HAP-1 (cell line): ENCODE measurements around the gene CHST1.

ENCODE experiments used
- DNase-seq, 2 experiments: peaks; one replicate each; pipeline ENCODE4 v3.0.0-alpha.2; 2016 to 2020; ENCODE audit warnings: low spot score in 2 of 2
- H3K27me3 ChIP-seq: fragments of 250-450 bp; sonication (Bioruptor Pico); 2 replicates; pipeline ENCODE4 v1.5.1; 2020; ENCODE audit warnings: low read depth, mild to moderate bottlenecking, moderate library complexity
- H3K36me3 ChIP-seq: fragments of 250-450 bp; sonication (Bioruptor Pico); replicated peaks from 2 replicates; pipeline ENCODE4 v1.5.1; 2020; ENCODE audit warnings: mild to moderate bottlenecking
- H3K4me1 ChIP-seq: fragments of 250-450 bp; sonication (Bioruptor Pico); 2 replicates; pipeline ENCODE4 v1.5.1; 2020; ENCODE audit warnings: mild to moderate bottlenecking
- H3K4me3 ChIP-seq: fragments of 250-450 bp; sonication (Bioruptor Pico); 2 replicates; pipeline ENCODE4 v1.5.1; 2020; ENCODE audit warnings: mild to moderate bottlenecking, moderate library complexity
- H3K9me3 ChIP-seq: fragments of 250-450 bp; sonication (Bioruptor Pico); 2 replicates; pipeline ENCODE4 v1.5.1; 2020; ENCODE audit warnings: mild to moderate bottlenecking, moderate library complexity
- in situ Hi-C: fragments of 300-500 bp; cut with MboI; formaldehyde crosslinking; loops from 3 replicates; pipeline ENCODE4 v1.14.3; 2020; ENCODE audit warnings: low sequenced_read_pairs, inconsistent platforms, mixed read lengths

CHST1 gene

DNA sequence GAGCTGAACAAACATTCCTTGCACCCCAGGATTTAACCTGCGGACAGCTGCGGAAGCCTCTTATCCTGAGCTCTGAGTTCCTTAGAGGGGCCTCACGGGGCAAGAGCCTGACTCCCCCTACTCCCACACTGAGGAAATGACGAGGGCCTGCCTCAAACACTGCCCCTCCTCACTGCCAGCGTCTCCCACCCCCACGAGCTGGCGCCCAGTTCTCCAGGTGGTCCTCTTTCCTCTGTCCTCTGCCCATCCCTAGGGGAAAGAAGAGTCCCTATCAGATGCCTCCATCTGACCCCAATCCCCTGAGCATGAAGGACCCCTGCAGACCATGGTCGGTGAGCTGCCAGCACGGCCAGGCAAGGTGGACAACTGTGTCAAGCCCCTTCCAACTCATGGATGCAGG, 14.3 kb downstream of the CHST1 start:
- Histone ChIP-seq H3K4me3 (no peak overlapping the region), H3K4me1 (0 out of 2 replicates have a peak, but pooled peaks cover 2% of the 10 kb centered on the region), H3K36me3 (no peaks in the 10 kb centered on the region), H3K9me3 (no peaks in the 10 kb centered on the region), H3K27me3 (no peaks in the 10 kb centered on the region; the same call in 1 of the 2 replicates)
- in situ Hi-C loops, result loop anchor here (10.0 kb wide), 1 partner anchor 276 kb away; no protein-coding TSS in a partner anchor
- DNase-seq, result no peak

DNA sequence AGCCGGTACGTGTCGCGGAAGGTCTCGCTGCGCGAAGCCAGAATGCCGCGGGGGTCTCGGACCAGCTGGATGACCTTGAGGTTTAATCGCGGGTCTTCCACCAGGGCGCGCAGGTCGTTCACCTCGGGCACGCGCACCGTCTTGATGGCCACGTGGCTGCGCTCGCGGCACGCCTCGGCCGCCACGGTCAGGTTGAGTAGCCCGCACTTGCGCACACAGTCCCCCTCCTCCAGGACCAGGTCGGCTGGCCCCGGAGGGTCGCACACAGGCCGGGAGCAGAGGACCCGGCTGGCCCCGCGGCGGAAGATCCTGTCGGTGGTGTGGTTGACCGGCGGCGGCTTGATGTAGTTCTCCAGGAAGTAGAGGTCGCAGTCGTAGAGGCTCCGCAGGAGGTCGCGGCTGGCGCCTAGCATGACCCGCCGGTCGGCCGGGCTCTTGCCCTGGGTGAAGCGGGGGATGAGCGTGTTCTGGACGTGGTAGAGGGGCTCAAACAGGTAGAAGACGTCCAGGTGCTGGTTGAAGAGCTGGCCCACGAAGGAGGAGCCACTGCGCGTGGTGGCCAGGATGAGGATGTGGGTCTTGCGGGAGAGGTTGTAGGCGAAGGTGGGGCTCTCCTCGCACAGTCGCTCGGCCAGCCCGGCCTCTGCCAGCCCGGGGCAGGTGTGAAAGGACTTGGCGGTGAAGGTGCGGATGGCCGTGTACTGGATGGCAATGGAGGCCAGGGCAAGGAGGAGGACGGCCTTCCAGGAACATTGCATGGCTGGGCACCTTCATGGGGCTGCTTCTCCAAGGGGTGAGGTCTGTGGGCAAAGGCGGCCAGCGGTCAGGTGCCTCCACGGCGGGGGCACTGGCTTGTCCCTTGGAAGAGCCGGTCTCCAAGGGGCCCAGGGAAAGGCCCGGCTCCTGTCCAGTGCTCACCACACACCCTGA, 15.0 kb downstream of the CHST1 start:
- no peak for DNase-seq
- Histone ChIP-seq H3K4me1 (0 out of 2 replicates have a peak, but pooled peaks cover 2% of the 10 kb centered on the region), H3K9me3 (no peaks in the 10 kb centered on the region), H3K36me3 (no peaks in the 10 kb centered on the region), H3K4me3 (no peak overlapping the region), H3K27me3 (no peaks in the 10 kb centered on the region; the same call in 1 of the 2 replicates)
- in situ Hi-C loops, result loop anchor here (10.0 kb wide), 1 partner anchor 276 kb away; no protein-coding TSS in a partner anchor

DNA sequence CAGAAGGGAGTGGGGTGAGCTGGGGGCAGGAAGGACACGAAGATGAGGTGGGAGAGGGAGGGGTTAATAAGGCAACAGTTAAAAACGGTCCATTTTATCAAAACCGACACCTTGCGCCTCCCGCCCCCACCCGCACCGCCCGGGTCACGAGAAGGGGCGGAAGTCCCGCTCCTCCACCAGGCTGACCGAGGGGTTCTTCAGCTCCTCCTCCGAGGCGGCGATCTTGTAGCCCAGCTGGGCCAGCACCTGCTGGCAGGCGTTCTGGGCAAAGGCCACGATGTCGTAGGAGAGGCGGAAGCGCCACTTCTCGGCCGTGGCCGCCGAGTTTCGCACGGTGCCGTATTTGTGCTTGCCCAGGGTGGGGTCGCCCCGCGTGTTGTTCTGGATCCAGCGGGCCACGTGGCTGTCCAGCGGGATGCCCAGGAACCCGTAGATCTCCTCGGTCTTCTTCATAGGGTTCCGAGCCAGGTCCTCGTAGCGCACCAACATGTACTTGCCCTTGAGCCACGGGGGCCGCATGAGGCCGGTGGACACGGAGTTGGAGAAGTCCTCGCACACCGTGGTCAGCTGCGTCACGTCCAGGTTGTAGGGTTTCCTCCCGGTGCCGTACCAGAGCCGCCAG, 15.8 kb downstream of the CHST1 start:
- Histone ChIP-seq H3K4me3 (no peak overlapping the region), H3K27me3 (no peaks in the 10 kb centered on the region; the same call in 1 of the 2 replicates), H3K36me3 (no peaks in the 10 kb centered on the region), H3K9me3 (no peaks in the 10 kb centered on the region), H3K4me1 (no peaks in the 10 kb centered on the region)
- in situ Hi-C loops, result loop anchor here (10.0 kb wide), 1 partner anchor 275 kb away; no protein-coding TSS in a partner anchor
- DNase-seq, result no peak

GRCh38 chr11:45648931-45649330, 16.5 kb downstream of the CHST1 start:
- no peaks in the 10 kb centered on the region; the same call in 1 of the 2 replicates for H3K27me3 ChIP-seq
- no peaks in the 10 kb centered on the region for H3K4me1 ChIP-seq
- no peaks in the 10 kb centered on the region for H3K36me3 ChIP-seq
- H3K4me3 ChIP-seq, result no peak overlapping the region
- no peaks in the 10 kb centered on the region for H3K9me3 ChIP-seq
- in situ Hi-C loops, result no loop called here
- DNase-seq, result no peak

GRCh38 chr11:45647786-45648185, 17.6 kb downstream of the CHST1 start:
- H3K4me3 ChIP-seq, result no peak overlapping the region
- no peaks in the 10 kb centered on the region for H3K9me3 ChIP-seq
- in situ Hi-C loops, result no loop called here
- no peaks in the 10 kb centered on the region for H3K4me1 ChIP-seq
- DNase-seq, result no peak
- H3K27me3 ChIP-seq, result no peaks in the 10 kb centered on the region; the same call in 1 of the 2 replicates
- no peaks in the 10 kb centered on the region for H3K36me3 ChIP-seq

DNA sequence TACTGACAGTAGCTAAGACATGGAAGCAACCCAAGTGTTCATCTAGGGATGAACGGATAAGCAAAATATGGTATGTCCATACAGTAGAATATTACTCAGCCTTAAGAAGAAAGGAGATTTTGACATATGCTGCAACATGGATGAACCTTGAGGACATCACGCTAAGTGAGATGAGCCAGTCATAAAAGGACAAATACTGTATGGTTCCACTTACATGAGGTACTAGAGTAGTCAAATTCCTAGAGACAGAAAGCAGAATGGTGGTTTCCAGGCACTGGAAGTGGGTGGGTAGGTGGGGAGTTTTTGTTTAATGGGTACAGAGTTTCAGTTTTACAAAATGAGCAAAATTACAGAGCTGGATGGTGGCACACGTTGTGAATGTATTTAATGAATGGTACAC, 18.1 kb downstream of the CHST1 start:
- DNase-seq, result no peak
- no peaks in the 10 kb centered on the region for H3K36me3 ChIP-seq
- in situ Hi-C loops, result no loop called here
- no peaks in the 10 kb centered on the region for H3K9me3 ChIP-seq
- no peak overlapping the region for H3K4me3 ChIP-seq
- no peaks in the 10 kb centered on the region for H3K4me1 ChIP-seq
- H3K27me3 ChIP-seq, result no peaks in the 10 kb centered on the region; the same call in 1 of the 2 replicates

GRCh38 chr11:45646275-45646927, 19.0 kb downstream of the CHST1 start:
- Histone ChIP-seq H3K36me3 (no peaks in the 10 kb centered on the region), H3K27me3 (peaks cover 2% of the 10 kb centered on the region; the same call in 1 of the 2 replicates), H3K4me3 (no peak overlapping the region), H3K4me1 (no peaks in the 10 kb centered on the region), H3K9me3 (no peaks in the 10 kb centered on the region)
- in situ Hi-C loops, result no loop called here
- DNase-seq, result no peak

DNA sequence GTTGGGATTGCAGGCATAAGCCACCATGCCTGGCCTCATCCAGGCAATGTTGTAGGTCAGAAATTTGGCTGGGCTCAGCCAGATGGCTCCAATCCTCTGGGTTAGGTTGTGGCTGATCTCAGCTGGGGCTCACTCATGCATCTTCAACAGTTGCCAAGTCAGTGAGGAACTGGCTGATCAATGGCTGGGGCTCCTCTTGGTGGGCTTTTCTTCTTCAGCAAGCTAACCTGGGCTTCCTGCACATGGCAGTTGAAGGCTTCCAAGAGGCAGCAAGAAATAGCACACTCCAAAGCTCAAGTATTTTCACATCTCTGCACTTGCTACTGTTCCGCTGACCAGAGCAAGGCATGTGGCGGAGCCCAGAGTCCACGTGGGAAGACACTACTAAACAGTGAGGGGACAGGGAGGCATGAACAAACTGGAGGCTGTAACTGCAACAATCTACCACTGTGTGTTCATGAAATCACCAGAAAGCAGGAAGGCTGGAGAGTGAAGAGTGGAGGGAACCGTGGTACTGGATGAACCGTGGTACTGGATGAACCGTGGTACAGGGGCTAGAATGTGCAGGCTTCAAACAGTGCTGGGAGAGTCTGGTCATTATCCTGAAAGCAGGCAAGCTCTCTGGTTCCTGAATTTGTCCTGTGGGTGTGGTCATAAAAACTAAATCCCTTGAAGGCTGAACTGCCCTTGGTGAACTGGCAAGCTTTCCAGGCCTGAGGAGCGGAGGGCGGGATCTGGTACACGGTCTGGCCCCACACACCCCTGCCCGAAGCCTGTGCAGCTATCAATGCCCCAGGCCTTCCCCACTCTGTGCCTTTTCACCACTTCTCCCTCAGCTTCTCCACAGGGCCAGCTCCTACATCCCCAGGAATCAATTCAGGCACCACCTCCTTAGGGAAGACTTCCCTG, 20.2 kb downstream of the CHST1 start:
- no peaks in the 10 kb centered on the region for H3K4me1 ChIP-seq
- no peaks in the 10 kb centered on the region for H3K9me3 ChIP-seq
- no peak for DNase-seq
- peaks cover 3% of the 10 kb centered on the region; the same call in 1 of the 2 replicates for H3K27me3 ChIP-seq
- in situ Hi-C loops, result no loop called here
- no peaks in the 10 kb centered on the region for H3K36me3 ChIP-seq
- no peak overlapping the region for H3K4me3 ChIP-seq

GRCh38 chr11:45643598-45644260, 21.7 kb downstream of the CHST1 start:
- no peaks in the 10 kb centered on the region for H3K4me1 ChIP-seq
- no peak for DNase-seq
- H3K4me3 ChIP-seq, result no peak overlapping the region
- H3K27me3 ChIP-seq, result peaks cover 3% of the 10 kb centered on the region; the same call in 1 of the 2 replicates
- in situ Hi-C loops, result no loop called here
- 0 out of 2 replicates have a peak, but pooled peaks cover 2% of the 10 kb centered on the region for H3K9me3 ChIP-seq
- H3K36me3 ChIP-seq, result no peaks in the 10 kb centered on the region

DNA sequence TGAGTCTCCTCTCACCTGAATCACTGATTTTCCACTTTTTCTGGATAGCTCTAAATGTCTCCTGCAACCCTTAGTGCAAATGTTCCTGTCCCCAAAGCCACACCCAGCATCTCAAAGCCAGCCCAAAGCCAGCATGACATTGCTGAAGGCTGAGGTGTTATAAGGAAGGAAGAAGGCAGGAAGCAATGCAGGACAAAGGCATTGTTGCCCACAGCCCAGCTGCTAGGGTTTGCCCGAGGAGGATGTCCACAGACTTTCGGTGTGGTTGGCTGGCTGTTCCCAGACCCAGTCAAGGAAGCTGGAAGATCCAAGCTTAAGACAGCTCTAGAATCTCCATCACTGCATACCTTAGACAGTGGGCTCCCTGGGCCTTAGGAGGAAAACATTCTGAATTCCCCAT, 23.5 kb downstream of the CHST1 start:
- in situ Hi-C loops, result no loop called here
- no peak for DNase-seq
- Histone ChIP-seq H3K36me3 (no peaks in the 10 kb centered on the region), H3K4me3 (no peak overlapping the region), H3K9me3 (0 out of 2 replicates have a peak, but pooled peaks cover 4% of the 10 kb centered on the region), H3K4me1 (no peaks in the 10 kb centered on the region), H3K27me3 (peaks cover 3% of the 10 kb centered on the region; the same call in 1 of the 2 replicates)

- no peaks in the 10 kb centered on the region for H3K36me3 ChIP-seq
- peaks cover 3% of the 10 kb centered on the region; the same call in 1 of the 2 replicates for H3K27me3 ChIP-seq
- no peak overlapping the region for H3K4me3 ChIP-seq
- 0 out of 2 replicates have a peak, but pooled peaks cover 4% of the 10 kb centered on the region for H3K9me3 ChIP-seq
- in situ Hi-C loops, result no loop called here
- H3K4me1 ChIP-seq, result no peaks in the 10 kb centered on the region
- DNase-seq, result no peak
Observed at GRCh38 chr11:45638051-45638450, 27.4 kb downstream of the CHST1 start.

DNA sequence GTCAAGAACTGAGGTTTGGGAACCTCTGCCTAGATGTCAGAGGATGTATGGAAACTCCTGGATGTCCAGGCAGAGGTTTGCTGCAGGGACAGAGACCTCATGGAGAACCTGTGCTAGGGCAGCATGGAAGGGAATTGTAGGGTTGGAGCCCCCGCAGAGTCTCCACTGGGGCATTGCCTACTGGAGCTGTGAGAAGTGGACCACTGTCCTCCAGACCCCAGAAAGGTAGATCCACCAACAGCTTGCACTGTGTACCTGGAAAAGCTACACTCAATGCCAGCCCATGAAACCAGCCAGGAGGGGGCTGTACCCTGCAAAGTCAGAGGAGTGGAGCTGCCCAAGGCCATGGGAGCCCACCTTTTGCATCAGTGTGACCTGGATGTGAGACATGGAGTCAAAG, 29.5 kb downstream of the CHST1 start:
- Histone ChIP-seq H3K4me3 (no peak overlapping the region), H3K36me3 (no peaks in the 10 kb centered on the region), H3K9me3 (0 out of 2 replicates have a peak, but pooled peaks cover 4% of the 10 kb centered on the region), H3K27me3 (no peaks in the 10 kb centered on the region), H3K4me1 (no peaks in the 10 kb centered on the region)
- DNase-seq, result no peak
- in situ Hi-C loops, result no loop called here
